Nephron progenitor cell (in vitro differentiated cells): ENCODE data around the gene TRAF4.
A peak's percentile ranks its signal among the peaks of the same experiment; 100 is the strongest.

Experiments
- DNase-seq: peaks from one replicate; pipeline ENCODE4 v3.0.0; 2021
- H3K27ac Mint-ChIP-seq: 2 replicates; pipeline ENCODE4 v1.8.0; 2021; ENCODE audit warnings: mild to moderate bottlenecking, moderate library complexity, mixed read lengths
- H3K27me3 Mint-ChIP-seq: 2 replicates; pipeline ENCODE4 v1.8.0; 2021; ENCODE audit warnings: mild to moderate bottlenecking, low read depth, mixed read lengths; ENCODE audit not compliant: poor library complexity
- H3K36me3 Mint-ChIP-seq: 2 replicates; pipeline ENCODE4 v1.8.0; 2021; ENCODE audit warnings: low read depth, mixed read lengths
- H3K4me1 Mint-ChIP-seq: 2 replicates; pipeline ENCODE4 v1.8.0; 2021; ENCODE audit warnings: mixed read lengths
- H3K4me3 Mint-ChIP-seq: 2 replicates; pipeline ENCODE4 v1.8.0; 2021; ENCODE audit warnings: mild to moderate bottlenecking, moderate library complexity, mixed read lengths
- H3K9me3 Mint-ChIP-seq: 2 replicates; pipeline ENCODE4 v1.8.0; 2021; ENCODE audit warnings: mild to moderate bottlenecking, moderate library complexity, mixed read lengths
- CTCF ChIP-seq: fragments of 200-600 bp; sonication (generic); IDR thresholded peaks from 2 replicates; pipeline ENCODE4 v1.5.0; 2021; ENCODE audit warnings: antibody characterized with exemption

Gene TRAF4

GRCh38 chr17:28755486-28755885 is 11.7 kb downstream of the TRAF4 start:
- no peak overlapping the region for H3K4me3 Mint-ChIP-seq

DNA sequence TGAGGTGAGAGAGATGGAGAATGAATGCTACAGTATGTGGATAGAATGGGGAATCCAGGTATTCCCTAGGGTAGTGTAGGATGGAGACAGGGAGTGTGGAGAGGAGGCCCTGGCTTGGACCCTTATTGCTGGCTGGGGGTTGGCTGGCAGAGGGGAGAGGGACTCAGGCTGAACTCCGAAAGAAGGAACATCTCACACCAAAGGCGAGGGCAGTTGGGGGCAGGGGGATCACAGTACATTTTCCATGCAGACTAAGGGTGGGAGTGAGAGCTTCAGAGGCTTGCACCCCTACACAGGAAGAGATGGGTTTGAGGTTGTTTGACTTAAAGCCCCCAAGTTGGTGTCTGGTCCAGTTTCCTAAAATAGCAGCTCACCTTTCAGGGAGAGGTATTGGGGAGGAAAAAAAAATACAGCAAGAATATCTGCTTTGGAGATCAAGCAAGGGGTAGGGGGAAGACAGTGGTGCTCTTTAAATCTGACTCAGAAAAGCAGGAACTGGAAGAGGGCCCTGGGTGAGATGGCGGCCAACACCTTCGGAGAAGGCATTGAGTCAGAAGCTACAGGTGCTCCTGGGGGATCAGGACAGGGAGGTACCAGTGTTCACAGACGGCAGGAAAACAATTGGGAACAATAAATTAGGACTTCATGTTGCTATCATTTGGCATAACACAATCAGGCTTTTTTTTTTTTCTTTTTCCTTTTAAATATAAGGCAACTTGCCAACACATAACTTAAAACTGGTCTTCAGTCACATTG is 12.4 kb downstream of the TRAF4 start:
- no peak for DNase-seq
- peaks cover 63% of the 10 kb centered on the region for H3K36me3 Mint-ChIP-seq
- no peak overlapping the region for H3K4me3 Mint-ChIP-seq
- H3K27ac Mint-ChIP-seq = peak overlapping the region; percentile 34
- no peak for TF ChIP-seq CTCF
- H3K27me3 Mint-ChIP-seq = peaks cover 3% of the 10 kb centered on the region
- H3K4me1 Mint-ChIP-seq = peaks cover 8% of the 10 kb centered on the region
- no peaks in the 10 kb centered on the region for H3K9me3 Mint-ChIP-seq

More at GRCh38 chr17:28755486-28755885, 11.7 kb downstream of the TRAF4 start:
- no peaks in the 10 kb centered on the region for H3K9me3 Mint-ChIP-seq
- H3K36me3 Mint-ChIP-seq = peaks cover 65% of the 10 kb centered on the region
- H3K4me1 Mint-ChIP-seq = peaks cover 3% of the 10 kb centered on the region
- H3K27ac Mint-ChIP-seq = peak overlapping the region; percentile 34
- no peak for DNase-seq
- peaks cover 3% of the 10 kb centered on the region for H3K27me3 Mint-ChIP-seq
- no peak for TF ChIP-seq CTCF

GRCh38 chr17:28758411-28759121 is 14.8 kb downstream of the TRAF4 start:
- TF ChIP-seq CTCF = no peak
- Mint-ChIP-seq H3K27ac (no peak overlapping the region), H3K9me3 (no peaks in the 10 kb centered on the region), H3K27me3 (peaks cover 3% of the 10 kb centered on the region), H3K4me1 (peaks cover 16% of the 10 kb centered on the region), H3K4me3 (no peak overlapping the region), H3K36me3 (peaks cover 48% of the 10 kb centered on the region)
- no peak for DNase-seq

GRCh38 chr17:28759256-28759865 is 15.6 kb downstream of the TRAF4 start:
- H3K9me3 Mint-ChIP-seq = no peaks in the 10 kb centered on the region
- DNase-seq = no peak
- H3K4me1 Mint-ChIP-seq = peaks cover 21% of the 10 kb centered on the region
- H3K36me3 Mint-ChIP-seq = peaks cover 51% of the 10 kb centered on the region
- no peak overlapping the region for H3K4me3 Mint-ChIP-seq
- peak overlapping the region; percentile 90 for H3K27ac Mint-ChIP-seq
- H3K27me3 Mint-ChIP-seq = peaks cover 3% of the 10 kb centered on the region
- no peak for TF ChIP-seq CTCF

- H3K4me1 Mint-ChIP-seq = peaks cover 21% of the 10 kb centered on the region
- TF ChIP-seq CTCF = no peak
- H3K9me3 Mint-ChIP-seq = no peaks in the 10 kb centered on the region
- DNase-seq = no peak
- peaks cover 3% of the 10 kb centered on the region for H3K27me3 Mint-ChIP-seq
- peaks cover 50% of the 10 kb centered on the region for H3K36me3 Mint-ChIP-seq
- peak overlapping the region; percentile 41 for H3K27ac Mint-ChIP-seq
- no peak overlapping the region for H3K4me3 Mint-ChIP-seq
Measured at GRCh38 chr17:28760601-28761562, 17.1 kb downstream of the TRAF4 start.
